GM06990 (cell line): ENCODE results near the gene YWHAQ.
"Not testable (repeated sequence)": the region's sequence is repeated elsewhere in the genome, so short reads cannot be mapped to it uniquely, and the experiment has no call there.

Experiments
- DNase-seq: peaks from one replicate; pipeline ENCODE4 v3.0.0-alpha.2; 2011; ENCODE audit not compliant: insufficient read length; ENCODE audit errors: extremely low read depth
- H3K27me3 ChIP-seq: replicated peaks from 2 replicates; pipeline ENCODE4 v1.6.0; 2011; ENCODE audit warnings: low read length; ENCODE audit not compliant: control insufficient read depth, insufficient read depth
- H3K36me3 ChIP-seq: 2 replicates; pipeline ENCODE4 v1.5.1; 2011; ENCODE audit warnings: low read length; ENCODE audit not compliant: control insufficient read depth, insufficient read depth
- H3K4me3 ChIP-seq: replicated peaks from 2 replicates; pipeline ENCODE4 v1.5.1; 2011; ENCODE audit warnings: low read depth, mild to moderate bottlenecking, control low read depth, low read length
- TF ChIP-seq, protein P1 (sequence below): IDR thresholded peaks from 2 replicates; pipeline ENCODE4 v1.5.1; 2011; ENCODE audit warnings: low read length, control low read depth, mild to moderate bottlenecking, inconsistent platforms; ENCODE audit not compliant: insufficient read depth, poor library complexity, severe bottlenecking

Gene YWHAQ

DNA sequence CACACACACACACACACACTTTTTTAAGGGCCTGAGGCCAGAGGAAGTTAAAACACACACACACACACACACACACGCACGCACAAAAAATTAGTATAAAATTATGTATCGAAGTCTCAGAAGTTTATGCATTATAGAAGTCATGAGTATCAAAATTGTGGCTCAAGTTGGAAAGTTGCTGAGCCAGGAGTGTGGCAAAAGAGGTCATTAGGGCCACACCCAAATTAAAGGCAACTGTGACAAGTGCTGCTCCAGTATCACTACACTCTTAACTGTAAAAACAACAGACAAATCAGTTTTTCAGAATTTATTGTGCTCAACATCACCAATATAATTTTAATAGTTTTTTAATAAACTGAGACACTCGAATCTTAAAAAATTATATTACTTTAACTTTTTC, 36.9 kb downstream of the YWHAQ start:
- H3K4me3 ChIP-seq = no peak overlapping the region
- no peak for DNase-seq
- H3K27me3 ChIP-seq = no peaks in the 10 kb centered on the region
- H3K36me3 ChIP-seq = no peaks in the 10 kb centered on the region; the same call in none of the 2 replicates
- TF ChIP-seq, protein P1, sequence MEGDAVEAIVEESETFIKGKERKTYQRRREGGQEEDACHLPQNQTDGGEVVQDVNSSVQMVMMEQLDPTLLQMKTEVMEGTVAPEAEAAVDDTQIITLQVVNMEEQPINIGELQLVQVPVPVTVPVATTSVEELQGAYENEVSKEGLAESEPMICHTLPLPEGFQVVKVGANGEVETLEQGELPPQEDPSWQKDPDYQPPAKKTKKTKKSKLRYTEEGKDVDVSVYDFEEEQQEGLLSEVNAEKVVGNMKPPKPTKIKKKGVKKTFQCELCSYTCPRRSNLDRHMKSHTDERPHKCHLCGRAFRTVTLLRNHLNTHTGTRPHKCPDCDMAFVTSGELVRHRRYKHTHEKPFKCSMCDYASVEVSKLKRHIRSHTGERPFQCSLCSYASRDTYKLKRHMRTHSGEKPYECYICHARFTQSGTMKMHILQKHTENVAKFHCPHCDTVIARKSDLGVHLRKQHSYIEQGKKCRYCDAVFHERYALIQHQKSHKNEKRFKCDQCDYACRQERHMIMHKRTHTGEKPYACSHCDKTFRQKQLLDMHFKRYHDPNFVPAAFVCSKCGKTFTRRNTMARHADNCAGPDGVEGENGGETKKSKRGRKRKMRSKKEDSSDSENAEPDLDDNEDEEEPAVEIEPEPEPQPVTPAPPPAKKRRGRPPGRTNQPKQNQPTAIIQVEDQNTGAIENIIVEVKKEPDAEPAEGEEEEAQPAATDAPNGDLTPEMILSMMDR = no peak

DNA sequence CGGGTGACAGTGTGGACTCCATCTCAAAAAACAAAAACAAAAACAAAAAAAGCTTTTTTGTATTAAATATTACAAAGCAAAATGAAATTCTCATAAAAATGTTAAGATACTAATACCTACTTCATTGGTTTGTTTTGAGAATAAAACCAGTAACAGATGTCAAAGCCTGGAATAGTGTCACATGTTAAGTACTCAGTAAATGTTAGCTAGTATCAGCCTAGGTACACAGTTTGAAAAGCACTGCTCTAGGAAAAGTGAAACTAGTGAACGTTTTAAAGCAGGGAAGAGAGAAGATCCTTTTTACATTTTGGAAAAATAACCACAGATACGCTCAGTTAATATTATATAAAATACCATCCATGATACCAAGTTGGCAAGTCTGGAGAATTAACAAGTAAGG, 38.1 kb downstream of the YWHAQ start:
- DNase-seq = no peak
- H3K4me3 ChIP-seq = no peak overlapping the region
- H3K36me3 ChIP-seq = peaks cover 3% of the 10 kb centered on the region; the same call in 1 of the 2 replicates
- TF ChIP-seq, protein P1 = no peak
- no peaks in the 10 kb centered on the region for H3K27me3 ChIP-seq

DNA sequence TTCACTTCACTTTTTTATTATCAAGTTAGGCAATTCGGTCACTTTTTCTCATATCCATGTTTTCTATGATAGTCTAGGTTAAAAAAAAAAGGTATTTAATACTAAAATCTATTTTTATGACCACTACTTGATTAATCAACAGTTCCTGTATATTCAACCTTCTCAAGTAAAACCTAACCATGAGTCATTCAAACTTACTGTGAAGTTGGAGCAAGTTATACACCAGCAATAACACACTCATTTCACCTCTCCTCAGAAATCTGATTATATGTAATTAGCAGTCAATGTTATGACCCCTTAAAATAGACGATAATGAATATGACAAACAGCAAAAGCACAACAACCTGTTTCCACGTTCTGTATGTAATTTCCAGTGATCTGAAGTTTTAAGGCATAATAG, 40.2 kb downstream of the YWHAQ start:
- Histone ChIP-seq H3K4me3 (no peak overlapping the region), H3K36me3 (peaks cover 5% of the 10 kb centered on the region), H3K27me3 (no peaks in the 10 kb centered on the region)
- TF ChIP-seq, protein P1 = no peak
- no peak for DNase-seq

DNA sequence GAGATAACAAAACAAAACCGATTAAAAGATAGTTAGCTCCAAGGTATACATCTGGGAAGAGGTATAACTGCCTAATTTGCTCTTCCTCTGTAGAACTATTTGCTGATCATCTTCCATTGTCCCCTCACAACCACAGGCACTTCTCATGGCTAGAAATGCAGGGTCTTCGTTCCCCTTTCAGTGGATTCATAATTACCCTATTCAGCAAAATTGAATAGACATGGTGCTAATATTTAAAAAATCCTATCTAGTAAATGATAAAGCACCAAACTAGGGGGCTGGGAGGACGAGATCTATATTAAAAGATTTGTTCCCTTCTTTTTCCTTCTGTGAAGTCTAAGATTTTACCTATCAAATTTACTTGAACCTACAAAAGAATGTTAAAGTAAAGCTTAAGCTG, 44.3 kb downstream of the YWHAQ start:
- Histone ChIP-seq H3K4me3 (no peak overlapping the region), H3K27me3 (no peaks in the 10 kb centered on the region), H3K36me3 (peaks cover 5% of the 10 kb centered on the region)
- no peak for DNase-seq
- TF ChIP-seq, protein P1 = no peak

DNA sequence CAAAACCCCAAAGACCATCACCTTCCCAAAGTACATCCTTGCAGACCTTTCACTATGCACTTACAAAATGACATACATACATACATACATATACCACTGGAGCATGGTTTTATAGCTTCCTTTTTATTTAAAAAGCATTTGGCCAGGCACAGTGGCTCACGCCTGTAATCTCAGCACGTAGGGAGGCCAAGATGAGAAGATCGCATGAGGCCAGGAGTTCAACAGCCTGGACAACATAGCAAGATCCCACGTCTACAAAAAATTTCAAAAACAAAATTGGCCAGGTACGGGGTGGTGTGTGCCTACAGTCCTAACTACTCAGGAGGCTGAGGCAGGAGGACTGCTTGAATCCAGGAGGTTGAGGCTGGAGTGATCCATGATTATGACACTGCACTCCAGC, 45.3 kb downstream of the YWHAQ start:
- TF ChIP-seq, protein P1 = no peak
- no peak for DNase-seq
- no peaks in the 10 kb centered on the region for H3K27me3 ChIP-seq
- no peak overlapping the region for H3K4me3 ChIP-seq
- H3K36me3 ChIP-seq = peaks cover 5% of the 10 kb centered on the region

DNA sequence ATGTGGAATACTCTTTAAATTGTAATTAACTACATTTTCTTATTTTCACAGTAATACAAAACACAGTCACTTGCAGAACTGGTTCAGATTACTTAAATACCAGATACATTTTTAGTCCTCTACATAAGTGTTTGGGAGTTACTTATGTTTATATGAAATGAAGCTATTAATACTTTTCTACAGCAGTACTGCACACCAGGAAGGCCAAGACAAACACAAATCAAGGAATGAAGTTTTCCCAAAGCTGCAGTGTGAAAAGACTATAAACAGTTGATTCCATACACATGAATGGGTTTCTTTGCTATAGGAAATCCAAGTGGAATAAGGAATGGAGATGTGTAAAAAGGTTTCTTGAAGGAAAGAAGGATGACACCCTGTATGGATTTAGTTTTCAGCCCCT, 45.9 kb downstream of the YWHAQ start:
- H3K27me3 ChIP-seq, DNase-seq, H3K4me3 ChIP-seq, H3K36me3 ChIP-seq: not testable (repeated sequence)
